Fibroblast of skin of back (primary cell): ENCODE results near the gene SYTL3.

ENCODE experiments used
- DNase-seq: peaks from one replicate; pipeline ENCODE4 v3.0.0-alpha.2; 2013

The SYTL3 gene

DNA sequence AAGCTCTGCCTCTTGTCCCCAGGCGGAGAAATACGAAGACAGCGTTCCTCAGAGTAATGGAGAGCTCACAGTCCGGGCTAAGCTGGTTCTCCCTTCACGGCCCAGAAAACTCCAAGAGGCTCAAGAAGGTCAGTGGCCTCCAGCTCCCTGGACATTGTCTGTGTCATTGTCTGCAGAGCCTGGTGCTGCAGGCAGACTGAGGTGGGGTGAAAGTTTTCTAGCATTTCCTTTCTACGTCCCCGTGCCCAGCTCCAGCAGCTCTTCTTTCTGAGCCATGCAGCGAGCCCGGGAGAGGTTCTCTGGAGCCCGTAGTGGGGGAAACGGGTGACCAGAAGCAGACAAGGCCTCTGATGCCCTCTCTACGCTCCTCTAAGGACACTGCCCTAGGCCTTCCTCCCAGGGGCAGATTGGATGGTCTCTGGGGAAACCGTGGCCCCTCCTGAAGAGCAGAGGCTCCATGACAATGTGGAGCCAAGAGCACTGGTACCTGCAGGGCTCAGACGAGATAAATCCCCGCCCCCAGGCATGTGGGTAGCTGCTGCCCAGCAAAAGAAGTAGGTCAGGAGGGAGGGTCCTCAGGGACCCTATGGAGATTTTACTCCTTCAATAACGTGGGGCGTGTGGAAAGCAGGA lies 110.9 kb downstream of the SYTL3 start:
- no peak for DNase-seq

DNA sequence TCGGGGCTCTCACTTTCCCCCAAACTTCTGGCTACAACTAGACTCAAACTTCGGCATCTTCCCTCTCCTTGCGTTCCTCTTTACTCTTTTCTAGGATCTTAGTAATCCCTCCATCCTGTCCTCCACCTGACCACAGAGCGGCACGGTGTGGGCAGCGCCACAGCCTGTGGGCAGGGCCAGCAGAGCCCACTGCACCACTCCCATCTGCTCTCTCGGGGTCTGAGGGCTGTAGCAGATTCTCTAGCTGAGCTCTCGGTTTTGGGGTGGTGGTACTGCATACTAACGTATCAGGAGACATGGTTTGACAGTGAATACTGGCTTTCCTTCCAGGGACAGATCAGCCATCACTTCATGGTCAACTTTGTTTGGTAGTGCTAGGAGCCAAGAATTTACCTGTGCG lies 111.9 kb downstream of the SYTL3 start:
- no peak for DNase-seq

DNA sequence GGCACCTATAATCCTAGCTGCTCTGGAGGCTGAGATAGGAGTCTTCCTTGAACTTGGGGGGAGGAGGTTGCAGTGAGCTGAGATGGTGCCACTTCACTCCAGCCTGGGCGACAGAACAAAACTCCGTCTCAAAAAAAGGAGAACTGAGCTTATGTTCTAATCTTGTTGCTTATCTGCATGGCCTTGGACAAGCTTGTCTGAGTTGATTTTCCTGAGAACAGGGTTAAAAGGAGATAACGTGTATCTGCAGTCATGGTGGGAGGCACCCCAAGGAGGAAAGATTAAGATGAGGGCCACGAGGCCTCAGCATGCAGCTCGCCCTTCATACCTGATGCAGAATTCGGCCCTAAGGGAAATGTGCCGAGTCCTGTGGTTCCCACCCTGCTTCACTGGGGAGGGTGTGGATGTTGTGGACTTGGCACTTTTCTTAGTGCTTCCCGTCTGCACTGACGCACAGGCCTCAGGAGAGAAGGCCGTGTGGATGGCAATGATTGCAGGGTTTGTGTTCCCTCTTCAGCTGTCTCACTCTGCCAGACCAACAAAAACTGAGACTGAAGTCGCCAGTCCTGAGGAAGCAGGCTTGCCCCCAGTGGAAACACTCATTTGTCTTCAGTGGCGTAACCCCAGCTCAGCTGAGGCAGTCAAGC lies 113.1 kb downstream of the SYTL3 start:
- DNase-seq, result no peak

DNA sequence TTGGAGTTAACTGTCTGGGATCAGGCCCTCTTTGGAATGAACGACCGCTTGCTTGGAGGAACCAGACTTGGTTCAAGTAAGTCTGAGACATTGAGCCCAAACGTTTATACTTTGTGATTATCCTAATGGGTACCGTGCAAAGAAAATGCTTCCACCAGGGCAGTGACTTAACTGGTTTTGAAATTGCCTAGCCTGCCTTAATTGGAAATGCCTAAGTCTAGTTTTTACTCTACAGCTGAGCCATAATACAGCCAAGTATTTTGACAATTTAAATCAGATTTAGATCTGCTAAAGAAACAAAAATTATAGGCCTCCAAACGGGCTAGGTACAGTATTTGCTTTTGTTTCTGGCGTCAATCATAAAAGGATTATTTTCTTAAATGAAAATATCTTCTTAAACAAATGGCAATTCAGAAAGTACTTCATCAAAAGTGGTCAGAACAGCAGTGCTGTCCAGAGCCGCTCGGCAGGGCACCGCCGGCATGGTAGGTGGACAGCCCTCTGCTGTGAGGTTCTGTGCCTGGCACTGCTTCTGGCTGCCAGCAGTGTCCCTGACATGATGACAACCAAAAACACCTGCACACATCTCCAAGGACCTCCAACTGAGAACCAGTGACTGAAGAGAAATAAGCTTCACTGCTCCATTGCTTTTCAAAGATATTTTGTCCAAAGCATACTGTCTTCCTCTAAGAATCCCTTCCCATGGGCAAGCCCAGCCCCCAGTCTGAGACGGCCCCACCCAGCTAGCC lies 113.8 kb downstream of the SYTL3 start:
- no peak for DNase-seq

DNA sequence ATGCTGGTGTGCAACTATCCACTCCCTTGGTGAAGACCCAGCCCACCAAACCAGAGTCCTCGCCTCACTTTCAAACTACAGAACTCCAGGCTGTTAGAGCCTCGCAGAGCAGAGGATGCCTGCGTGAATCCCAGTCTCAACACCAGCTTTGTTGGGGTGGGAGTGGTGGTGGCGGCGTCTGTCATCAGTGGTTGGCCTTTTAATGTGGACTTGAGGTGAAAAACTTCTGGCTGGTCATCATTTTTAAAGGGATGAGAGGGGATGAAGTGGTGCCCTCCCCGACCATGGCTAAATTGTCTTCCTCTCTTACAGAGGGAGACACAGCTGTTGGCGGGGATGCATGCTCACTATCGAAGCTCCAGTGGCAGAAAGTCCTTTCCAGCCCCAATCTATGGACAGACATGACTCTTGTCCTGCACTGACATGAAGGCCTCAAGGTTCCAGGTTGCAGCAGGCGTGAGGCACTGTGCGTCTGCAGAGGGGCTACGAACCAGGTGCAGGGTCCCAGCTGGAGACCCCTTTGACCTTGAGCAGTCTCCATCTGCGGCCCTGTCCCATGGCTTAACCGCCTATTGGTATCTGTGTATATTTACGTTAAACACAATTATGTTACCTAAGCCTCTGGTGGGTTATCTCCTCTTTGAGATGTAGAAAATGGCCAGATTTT lies 114.5 kb downstream of the SYTL3 start:
- no peak for DNase-seq

DNA sequence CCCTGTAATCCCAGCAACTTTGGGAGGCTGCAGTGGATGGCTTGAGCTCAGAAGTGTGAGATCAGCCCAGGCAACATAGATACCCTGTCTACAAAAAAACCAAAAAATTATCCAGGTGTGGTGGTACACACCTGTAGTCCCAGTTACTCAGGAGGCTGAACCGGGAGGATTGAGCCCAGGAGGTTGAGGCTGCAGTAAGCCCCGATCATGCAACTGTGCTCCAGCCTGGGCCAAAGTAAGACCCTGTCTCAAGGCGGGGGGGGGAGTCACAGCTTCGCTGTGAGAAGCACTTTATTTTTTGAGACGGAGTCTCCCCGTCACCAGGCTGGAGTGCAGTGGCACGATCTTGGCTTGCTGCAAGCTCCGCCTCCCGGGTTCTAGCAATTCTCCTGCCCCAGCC lies 115.1 kb downstream of the SYTL3 start:
- DNase-seq, result no peak

DNA sequence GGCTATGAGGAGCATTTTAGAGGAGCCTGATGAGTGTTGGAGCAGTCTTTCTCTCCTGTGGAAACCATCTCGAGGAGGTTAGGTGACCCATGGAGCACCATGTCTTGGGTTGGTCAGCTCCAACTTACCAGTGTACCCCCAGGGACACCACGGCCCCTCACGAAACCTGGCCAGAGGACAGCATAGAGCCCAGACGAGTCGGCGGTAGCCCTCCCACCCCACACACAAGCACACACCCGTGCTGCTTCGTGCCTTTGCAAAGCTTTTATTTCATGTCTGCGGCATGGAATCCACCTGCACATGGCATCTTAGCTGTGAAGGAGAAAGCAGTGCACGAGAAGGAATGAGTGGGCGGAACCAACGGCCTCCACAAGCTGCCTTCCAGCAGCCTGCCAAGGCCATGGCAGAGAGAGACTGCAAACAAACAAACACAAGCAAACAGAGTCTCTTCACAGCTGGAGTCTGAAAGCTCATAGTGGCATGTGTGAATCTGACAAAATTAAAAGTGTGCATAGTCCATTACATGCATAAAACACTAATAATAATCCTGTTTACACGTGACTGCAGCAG lies 115.7 kb downstream of the SYTL3 start:
- no peak for DNase-seq

DNA sequence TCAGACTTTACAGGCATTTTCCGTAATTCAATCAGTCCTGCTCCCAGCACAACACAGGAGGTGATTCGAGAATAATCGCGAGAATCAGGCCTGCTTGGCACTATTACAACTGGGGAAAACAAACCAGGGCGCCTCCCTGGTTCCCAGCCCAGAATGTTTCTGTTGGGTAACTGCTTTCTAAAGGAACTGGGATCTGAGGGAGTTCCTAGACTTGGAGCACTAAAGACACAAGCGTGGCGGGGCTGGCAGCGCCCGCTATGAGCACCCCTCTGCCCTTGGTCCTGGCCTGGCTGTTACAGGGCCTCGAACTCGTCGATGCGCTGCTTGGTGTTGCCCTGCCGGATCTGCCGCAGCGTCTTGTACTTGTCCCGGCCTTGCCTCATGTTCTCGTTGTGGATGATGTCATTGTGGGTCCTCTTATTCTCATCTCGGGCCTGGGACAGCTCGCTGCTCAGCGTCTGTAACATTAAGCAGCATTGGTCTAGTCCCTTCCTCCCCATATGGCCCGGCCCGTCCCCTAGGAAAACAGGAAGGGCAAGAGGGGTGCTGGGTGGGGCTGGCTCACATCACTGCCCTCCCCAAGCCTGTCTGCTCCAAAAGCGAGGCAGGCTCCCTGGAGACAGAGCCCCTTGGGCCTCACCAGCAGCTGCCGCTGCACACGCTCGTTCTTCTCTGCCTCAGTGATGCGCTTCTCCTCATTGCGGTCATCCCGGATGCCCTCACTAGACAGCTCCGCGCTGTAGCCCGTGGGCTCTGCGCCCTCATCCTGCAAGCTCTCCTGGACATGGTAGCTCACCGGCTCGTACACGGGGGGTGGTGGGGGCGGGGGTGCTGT lies 117.0 kb downstream of the SYTL3 start:
- DNase-seq, result no peak

DNA sequence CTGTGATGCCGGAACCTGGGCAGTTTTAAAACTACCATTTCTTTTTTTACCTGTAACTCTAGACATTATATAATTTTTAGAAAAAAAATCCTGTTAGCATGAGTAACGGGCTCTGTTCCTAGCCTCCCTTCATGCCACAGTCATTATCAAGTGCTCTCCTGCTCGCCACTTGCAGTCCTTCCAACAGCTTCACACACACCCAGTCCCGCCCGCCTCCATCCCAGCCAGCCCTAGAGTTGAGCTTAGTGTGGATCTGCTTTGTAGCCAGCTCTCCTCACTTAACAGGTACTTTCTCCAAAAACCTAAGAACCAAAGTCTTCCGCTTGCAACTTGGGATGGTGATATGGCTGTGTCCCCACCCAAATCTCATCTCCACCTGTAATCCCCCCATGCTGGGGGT lies 117.9 kb downstream of the SYTL3 start:
- DNase-seq, result no peak

DNA sequence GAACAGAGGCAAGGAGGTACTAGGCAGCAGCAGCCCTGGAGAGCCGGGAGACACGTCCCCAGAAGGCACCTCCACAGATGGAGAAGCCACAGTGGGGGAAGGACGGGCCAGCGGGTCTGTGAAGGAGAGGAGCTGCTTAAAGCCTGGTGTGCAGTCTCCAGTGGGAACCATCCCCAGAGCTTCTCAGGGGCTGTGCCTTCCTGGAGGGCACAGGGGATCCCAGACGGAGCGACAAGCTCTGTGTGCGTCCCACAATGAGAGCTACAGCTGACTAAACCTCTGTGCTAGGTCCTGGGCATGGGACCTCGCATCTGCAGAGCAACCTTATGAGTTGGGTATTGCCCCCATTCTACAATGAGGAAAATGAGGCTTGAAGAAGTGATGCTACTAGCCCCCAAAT lies 118.6 kb downstream of the SYTL3 start:
- DNase-seq, result no peak

DNA sequence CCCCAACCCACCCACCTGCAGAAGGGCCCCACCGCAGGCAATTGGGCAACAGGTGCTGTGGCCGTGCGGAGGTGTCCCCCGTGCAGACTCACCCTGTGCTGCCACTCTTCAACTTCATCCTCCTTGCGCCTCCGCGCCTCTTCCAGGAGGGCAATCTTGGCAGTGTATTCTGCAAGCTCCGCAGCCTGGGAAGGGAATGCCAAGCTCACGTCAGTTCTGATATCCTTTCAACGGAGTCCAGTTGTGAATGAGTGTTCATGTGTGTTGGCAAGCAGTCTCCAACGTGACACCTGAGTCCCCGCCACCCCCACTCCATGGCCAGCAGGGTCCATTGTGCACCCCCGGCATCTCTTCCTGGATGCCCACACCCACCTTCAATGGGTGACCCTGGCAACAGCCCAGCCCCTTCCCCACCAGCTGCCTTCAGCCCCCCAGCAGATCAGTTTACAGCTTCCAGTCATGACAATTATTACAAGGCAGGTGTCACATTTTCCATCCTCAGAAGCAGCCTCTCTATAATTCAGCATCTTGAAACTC lies 119.4 kb downstream of the SYTL3 start:
- no peak for DNase-seq

DNA sequence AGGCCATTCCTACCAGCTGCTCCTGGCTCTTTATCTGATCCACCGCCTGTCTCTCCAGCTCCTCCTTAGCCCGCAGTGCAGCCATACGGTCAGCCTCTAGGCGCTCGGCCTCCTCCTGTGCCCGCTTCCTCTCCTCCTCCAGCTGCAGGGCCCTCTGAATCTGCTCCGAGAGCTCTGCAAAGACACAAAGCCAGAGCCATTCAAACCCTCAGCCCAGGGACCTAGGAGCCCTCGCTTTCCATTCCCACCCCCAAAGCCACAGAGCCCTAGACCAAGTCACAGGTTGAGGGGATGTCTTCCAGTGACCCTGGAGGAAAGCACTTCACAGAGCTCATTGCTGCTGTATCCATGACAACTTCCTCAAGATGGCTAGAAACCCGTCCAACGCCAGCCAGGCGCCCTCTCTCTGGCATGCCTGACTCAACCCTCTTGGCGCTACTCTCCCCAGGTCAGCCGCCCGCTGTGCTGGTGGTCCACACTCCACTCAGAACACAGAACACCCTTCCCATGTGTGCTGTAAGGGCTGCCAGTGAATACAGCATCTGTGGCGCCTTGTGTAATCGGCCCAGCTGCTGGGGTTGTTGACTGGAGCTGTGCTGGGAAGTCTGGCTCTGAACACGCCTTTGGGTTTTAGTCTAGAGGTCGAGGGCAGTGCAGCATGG lies 120.0 kb downstream of the SYTL3 start:
- DNase-seq, result no peak

DNA sequence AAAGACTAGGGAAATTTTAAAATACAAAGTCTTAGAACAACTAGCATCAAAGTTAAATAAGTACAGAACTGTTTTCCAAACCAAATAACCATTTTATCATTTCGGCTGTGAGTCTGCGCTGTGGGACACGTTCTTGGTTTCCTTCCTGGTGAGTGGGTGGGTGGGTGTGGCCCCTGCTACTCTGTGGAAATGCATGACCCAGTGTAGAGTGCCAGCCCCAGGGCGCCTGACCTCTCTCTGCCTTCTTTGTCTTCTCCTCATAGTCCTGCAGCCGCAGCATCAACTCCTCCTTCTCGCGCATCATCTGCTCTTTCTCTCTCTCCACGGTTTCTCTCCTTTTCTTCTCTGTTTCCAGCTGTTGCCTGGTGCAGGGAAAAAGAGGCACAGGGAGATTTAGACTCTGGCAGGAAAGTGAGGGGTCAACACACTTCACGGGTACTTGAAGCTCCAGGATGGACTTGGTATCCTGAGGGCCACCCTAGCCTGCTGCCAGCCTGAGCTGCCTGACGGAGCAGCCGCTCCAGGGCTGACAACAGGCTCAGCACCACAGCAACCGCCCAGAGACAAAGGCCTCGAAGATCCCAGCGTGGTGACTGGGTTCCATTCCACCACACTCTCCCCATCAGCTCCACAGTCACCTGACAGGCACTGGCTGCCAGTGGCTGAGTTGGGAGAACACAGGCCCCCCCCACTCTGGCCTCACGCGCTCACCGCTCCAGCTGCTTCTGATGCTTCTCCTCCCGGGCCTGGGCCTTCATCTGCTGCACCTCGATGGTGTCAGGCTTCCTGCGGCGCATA lies 120.9 kb downstream of the SYTL3 start:
- DNase-seq, result no peak

DNA sequence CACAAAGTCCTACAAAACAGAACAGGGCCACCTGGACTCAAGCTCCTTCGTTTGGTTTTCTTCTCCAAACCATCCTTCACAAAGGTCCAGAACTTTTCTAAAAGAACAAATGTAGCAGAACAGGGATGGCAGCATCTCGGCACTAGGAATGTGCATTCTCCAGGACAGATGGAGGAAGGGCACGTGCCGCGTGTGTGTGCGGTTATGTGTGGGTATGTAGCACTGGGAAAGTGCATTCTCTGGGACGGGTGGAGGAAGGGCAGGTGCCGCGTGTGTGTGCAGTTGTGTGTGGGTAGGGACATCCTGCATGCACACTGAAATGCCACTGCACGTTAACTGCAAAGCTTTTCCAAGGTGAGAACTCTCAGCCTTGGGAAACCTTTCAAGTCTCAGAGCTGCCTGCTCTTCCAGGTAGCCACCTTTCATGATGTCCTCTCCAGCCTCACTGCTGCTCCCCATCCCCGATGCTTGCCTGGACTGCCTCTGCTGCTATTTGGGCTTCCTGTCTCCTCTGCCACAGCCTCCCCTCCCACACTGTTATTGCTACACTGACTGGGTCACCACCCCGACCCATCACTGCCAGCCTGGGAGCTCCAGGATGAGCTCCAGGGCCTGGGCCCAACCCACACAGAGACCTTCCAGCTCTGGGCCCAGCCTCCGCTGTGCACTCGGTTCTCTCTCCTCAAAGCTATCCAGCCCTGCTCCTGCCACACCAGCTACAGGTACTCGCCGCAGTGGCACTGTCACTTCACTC lies 121.7 kb downstream of the SYTL3 start:
- DNase-seq, result no peak

DNA sequence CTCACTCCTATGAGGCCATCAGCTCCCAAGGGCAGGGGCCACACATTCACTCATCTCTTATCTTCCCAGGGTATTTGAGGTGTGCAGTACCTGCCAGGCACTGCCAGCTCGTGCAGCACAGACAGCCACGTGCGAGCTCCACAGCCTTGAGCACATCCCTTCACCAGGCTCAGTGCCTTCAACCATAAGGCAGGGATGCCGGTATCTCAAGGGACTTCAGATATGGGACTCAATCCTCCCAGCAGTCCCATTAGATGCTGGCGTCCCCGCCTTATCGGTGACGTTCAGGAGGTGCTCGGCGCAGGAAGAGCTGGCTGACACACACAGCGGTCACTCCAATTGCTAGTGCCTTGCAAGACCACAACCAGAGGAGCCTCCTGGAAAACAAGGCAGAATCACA lies 122.3 kb downstream of the SYTL3 start:
- no peak for DNase-seq

DNA sequence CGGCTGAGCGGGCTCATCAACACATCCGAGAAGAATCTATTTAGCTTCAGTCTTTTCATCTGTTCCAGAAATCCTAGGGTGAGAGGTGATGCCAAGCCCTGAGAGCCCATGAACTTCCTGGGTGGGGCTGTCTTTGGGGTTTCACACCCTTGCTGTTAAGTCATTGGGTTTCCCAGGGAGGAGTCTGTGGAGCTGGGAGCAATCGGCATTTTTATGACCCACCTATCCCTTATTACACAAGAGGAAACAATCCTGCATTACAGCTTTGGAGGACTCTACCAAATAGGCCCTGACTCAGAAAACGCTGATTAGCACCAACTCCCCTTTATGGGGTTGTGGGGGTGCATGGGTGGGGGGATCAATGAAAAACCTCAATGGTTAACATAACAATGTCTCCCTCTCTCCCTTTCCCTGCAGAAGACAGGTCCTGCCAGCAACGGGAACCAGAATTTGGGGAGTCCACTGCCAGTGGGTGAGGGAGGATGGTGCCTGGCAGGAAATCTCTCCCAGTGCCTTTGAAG lies 123.1 kb downstream of the SYTL3 start:
- peak; percentile 25 for DNase-seq

DNA sequence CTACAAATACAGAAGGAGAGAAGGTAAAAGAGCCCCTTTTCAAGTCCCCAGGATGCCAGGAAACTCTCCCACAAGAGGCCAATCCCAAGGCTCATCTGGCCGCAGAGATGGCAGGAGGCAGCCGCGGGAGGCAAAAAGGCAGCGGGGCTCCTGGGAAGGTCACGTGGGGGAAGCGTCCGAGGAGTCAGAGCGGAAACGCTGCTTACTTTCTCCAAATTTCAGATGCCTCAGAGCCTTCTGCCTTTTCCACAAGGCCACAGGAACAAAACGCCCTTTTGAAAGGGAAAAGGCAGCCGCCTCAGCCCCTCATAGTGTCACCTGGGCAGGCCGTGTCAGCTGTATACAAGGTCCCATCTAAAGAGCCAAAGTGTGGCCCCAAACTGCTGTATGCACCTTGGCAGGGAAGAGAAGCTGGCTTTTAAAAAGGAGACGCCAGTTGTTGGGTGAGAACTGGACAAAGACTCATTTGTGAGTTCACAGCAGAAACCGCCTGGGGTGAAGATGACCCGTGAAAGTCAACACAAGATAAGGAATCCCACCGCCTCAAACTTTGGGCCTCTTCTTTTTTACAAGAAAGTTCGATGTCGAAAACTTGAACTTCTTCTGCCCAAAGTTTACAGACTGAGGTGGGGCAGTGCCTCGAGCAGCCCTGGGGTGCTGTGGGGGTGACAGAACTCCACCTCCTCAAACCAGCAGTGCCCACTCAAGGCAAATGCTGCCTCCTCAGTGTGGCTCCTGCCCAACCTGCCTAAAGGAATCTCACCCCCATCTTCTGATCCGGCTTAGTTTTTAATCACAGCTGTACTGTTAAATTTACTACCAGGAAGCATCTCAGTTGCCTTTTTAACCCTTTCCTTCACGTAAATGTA lies 124.0 kb downstream of the SYTL3 start:
- DNase-seq, result peak; percentile 35

DNA sequence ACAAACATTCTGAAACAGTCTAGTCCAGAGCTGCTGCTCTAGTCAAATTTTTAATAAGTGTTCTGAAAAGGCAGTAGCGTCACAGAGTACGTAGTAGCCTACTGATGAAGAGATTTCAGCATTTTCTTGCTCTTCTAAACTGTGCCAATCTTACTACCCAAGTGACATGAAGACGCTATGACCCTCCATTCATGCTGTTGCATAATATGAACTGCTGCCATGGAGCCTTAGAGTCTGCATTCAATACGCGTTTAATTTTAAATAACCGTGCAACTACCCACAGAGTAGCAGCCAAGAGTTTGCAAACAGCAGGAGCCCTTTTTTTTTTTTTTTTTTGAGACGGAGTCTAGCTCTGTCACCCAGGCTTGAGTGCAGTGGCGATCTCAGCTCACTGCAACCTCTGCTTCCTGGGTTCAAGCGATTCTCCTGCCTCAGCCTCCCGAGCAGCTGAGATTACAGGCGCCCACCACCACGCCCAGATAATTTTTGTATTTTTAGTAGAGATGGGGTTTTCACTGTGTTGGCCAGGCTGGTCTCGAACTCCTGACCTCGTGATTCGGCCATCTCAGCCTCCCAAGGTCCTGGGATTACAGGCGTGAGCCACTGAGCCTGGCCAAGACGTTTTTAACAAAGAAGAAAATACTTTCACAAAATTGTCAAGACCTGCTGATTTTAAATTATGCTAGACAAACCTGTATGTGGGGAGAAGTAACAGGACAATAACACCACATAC lies 125.0 kb downstream of the SYTL3 start:
- DNase-seq, result no peak
